SK-N-SH (cell line): ENCODE data around the gene GPR143. TPM values are rescaled to one million over a fixed set of nuclear protein-coding genes. Genes with fewer than 3 reads are reported as not detected.

Experiments used
- CTCF ChIA-PET: fragments of 300-600, 350-600 bp; formaldehyde crosslinking; extraction: SDS; loops from one replicate; lab custom pipeline; 2021; lab: Yijun Ruan, JAX
- POLR2A ChIA-PET: fragments of 350-600 bp; sonication (Branson Sonifier 250); formaldehyde crosslinking; extraction: SDS; loops from one replicate; lab custom pipeline; 2020; ENCODE audit warnings: antibody characterized with exemption, inconsistent platforms; lab: Yijun Ruan, JAX
- DNase-seq: peaks from one replicate; pipeline ENCODE4 v3.0.0; 2012
- H2AFZ ChIP-seq: fragments of 200-600 bp; sonication (generic); 2 replicates; pipeline ENCODE4 v1.8.1; 2016; ENCODE audit warnings: antibody characterized with exemption, mild to moderate bottlenecking, low read depth
- H3F3A ChIP-seq: fragments of 200-600 bp; sonication (generic); replicated peaks from 2 replicates; pipeline ENCODE3; 2016; ENCODE audit warnings: antibody characterized with exemption, mild to moderate bottlenecking; ENCODE audit not compliant: insufficient read depth
- H3K27ac ChIP-seq, 2 experiments: fragments of 200-500 bp in 1 of 2; fragments of 200-600 bp in 1 of 2; sonication (Bioruptor generic) in 1 of 2; sonication (generic), shearing (Covaris generic) in 1 of 2; 2 replicates each; pipeline versions ENCODE4 v1.5.1 to v1.6.1; 2014 to 2016; ENCODE audit warnings: low read depth in 2 of 2, inconsistent platforms in 1 of 2, low read length in 1 of 2, mild to moderate bottlenecking in 1 of 2, mixed read lengths in 1 of 2
- H3K27me3 ChIP-seq: fragments of 200-600 bp; sonication (generic), shearing (Covaris generic); 2 replicates; pipeline ENCODE4 v1.6.1; 2016; ENCODE audit warnings: mixed run types; ENCODE audit not compliant: insufficient read depth
- H3K36me3 ChIP-seq, 2 experiments: fragments of 200-500 bp in 1 of 2; fragments of 200-600 bp in 1 of 2; sonication (Bioruptor generic) in 1 of 2; sonication (generic) in 1 of 2; replicated peaks in 1 of 2; 2 replicates each; pipeline versions ENCODE3 to v1.5.1; 2014 to 2016; ENCODE audit warnings: low read length in 1 of 2, mild to moderate bottlenecking in 1 of 2; ENCODE audit not compliant: insufficient read depth in 2 of 2, control insufficient read depth in 1 of 2
- H3K4me1 ChIP-seq, 2 experiments: fragments of 200-500 bp in 1 of 2; fragments of 200-600 bp in 1 of 2; sonication (Bioruptor generic) in 1 of 2; sonication (generic), shearing (Covaris generic) in 1 of 2; 2 replicates each; pipeline versions ENCODE4 v1.5.1 to v1.6.1; 2014 to 2016; ENCODE audit warnings: low read depth in 1 of 2, low read length in 1 of 2, mixed run types in 1 of 2; ENCODE audit not compliant: insufficient read depth in 2 of 2, control insufficient read depth in 1 of 2
- H3K4me2 ChIP-seq: fragments of 200-600 bp; sonication (generic), shearing (Covaris generic); 2 replicates; pipeline ENCODE4 v1.6.1; 2017; ENCODE audit warnings: mixed run types
- H3K4me3 ChIP-seq, 2 experiments: fragments of 200-500 bp in 1 of 2; fragments of 200-600 bp in 1 of 2; sonication (Bioruptor generic) in 1 of 2; sonication (generic), shearing (Covaris generic) in 1 of 2; 2 replicates each; pipeline versions ENCODE4 v1.5.1 to v1.8.1; 2014 to 2016; ENCODE audit warnings: low read depth in 2 of 2, inconsistent platforms in 1 of 2, low read length in 1 of 2, mild to moderate bottlenecking in 1 of 2, mixed read lengths in 1 of 2, moderate library complexity in 1 of 2
- H3K79me2 ChIP-seq: fragments of 200-600 bp; sonication (generic); 2 replicates; pipeline ENCODE4 v1.8.1; 2017; ENCODE audit warnings: mild to moderate bottlenecking; ENCODE audit not compliant: insufficient read depth
- H3K9ac ChIP-seq: fragments of 200-600 bp; sonication (generic); 2 replicates; pipeline ENCODE4 v1.6.1; 2017; ENCODE audit warnings: mixed run types
- H3K9me2 ChIP-seq: fragments of 200-600 bp; sonication (generic); 2 replicates; pipeline ENCODE4 v1.6.1; 2017; ENCODE audit warnings: mixed run types
- H3K9me3 ChIP-seq: fragments of 200-600 bp; sonication (generic); 2 replicates; pipeline ENCODE4 v1.6.1; 2017; ENCODE audit warnings: mixed run types, mild to moderate bottlenecking, moderate library complexity
- H4K20me1 ChIP-seq: fragments of 200-600 bp; sonication (generic); 2 replicates; pipeline ENCODE4 v1.6.1; 2017; ENCODE audit warnings: mild to moderate bottlenecking, mixed run types; ENCODE audit not compliant: insufficient read depth
- CHD2 ChIP-seq: fragments of 150-350 bp; IDR thresholded peaks from 2 replicates; pipeline ENCODE4 v1.6.1; 2018; ENCODE audit warnings: low read length; ENCODE audit not compliant: partially characterized antibody
- EP300 ChIP-seq, 2 experiments: IDR thresholded peaks; 2 replicates each; pipeline versions ENCODE4 v1.4.0 to v1.6.1; 2012; ENCODE audit warnings: borderline replicate concordance in 1 of 2, low read depth in 1 of 2, low read length in 1 of 2
- FOSL2 ChIP-seq: IDR thresholded peaks from 2 replicates; pipeline ENCODE4 v1.4.0; 2012; ENCODE audit warnings: low read depth, mild to moderate bottlenecking, moderate library complexity, borderline replicate concordance
- GABPA ChIP-seq: IDR thresholded peaks from 2 replicates; pipeline ENCODE4 v1.4.0; 2012; ENCODE audit warnings: low read depth, mild to moderate bottlenecking
- JUND ChIP-seq: IDR thresholded peaks from 2 replicates; pipeline ENCODE4 v1.4.0; 2012
- NFIC ChIP-seq: IDR thresholded peaks from 2 replicates; pipeline ENCODE4 v1.4.0; 2012; ENCODE audit warnings: borderline replicate concordance
- NRF1 ChIP-seq: IDR thresholded peaks from 2 replicates; pipeline ENCODE4 v1.6.1; 2012; ENCODE audit warnings: low read depth, mild to moderate bottlenecking, low read length
- RCOR1 ChIP-seq: fragments of 150-350 bp; IDR thresholded peaks from 2 replicates; pipeline ENCODE4 v1.6.1; 2017; ENCODE audit warnings: antibody characterized with exemption, low read length
- RFX5 ChIP-seq: IDR thresholded peaks from 2 replicates; pipeline ENCODE4 v1.6.1; 2012; ENCODE audit warnings: mild to moderate bottlenecking, improper control_type of control experiment, low read length
- RXRA ChIP-seq: IDR thresholded peaks from 2 replicates; pipeline ENCODE4 v1.4.0; 2012; ENCODE audit warnings: low read depth, mild to moderate bottlenecking, borderline replicate concordance
- SIN3A ChIP-seq: IDR thresholded peaks from 2 replicates; pipeline ENCODE4 v1.6.1; 2012; ENCODE audit warnings: low read depth, mild to moderate bottlenecking, low read length, moderate library complexity, borderline replicate concordance
- TAF1 ChIP-seq: IDR thresholded peaks from 2 replicates; pipeline ENCODE4 v1.6.1; 2012; ENCODE audit warnings: low read depth, mild to moderate bottlenecking, low read length, moderate library complexity, borderline replicate concordance
- YY1 ChIP-seq: IDR thresholded peaks from 2 replicates; pipeline ENCODE4 v1.4.0; 2012; ENCODE audit warnings: low read depth, mild to moderate bottlenecking
- WGBS: methylation state at CpG from one replicate; pipeline ENCODE4 v1.1.6; 2017; ENCODE audit warnings: low lambda C conversion rate; 5-methylcytosine and 5-hydroxymethylcytosine counted together
- polyA plus RNA-seq, 3 experiments: library from polyadenylated mRNA; depleted of rRNA; stranded (reverse); fragments of >200 nt; gene quantifications; 2 replicates each; pipeline ENCODE4 v1.2.3, GENCODE V29; 2012
- TF ChIP-seq, protein P1 (sequence below): IDR thresholded peaks from 2 replicates; pipeline ENCODE4 v1.4.0; 2012; ENCODE audit warnings: low read depth
- TF ChIP-seq, protein P2 (sequence below): fragments of 200-600 bp; sonication (generic); IDR thresholded peaks from 2 replicates; pipeline ENCODE4 v1.6.1; 2017; ENCODE audit warnings: antibody characterized with exemption, mild to moderate bottlenecking, moderate library complexity
- TF ChIP-seq, protein P3 (sequence below): fragments of 150-350 bp; IDR thresholded peaks from 2 replicates; pipeline ENCODE4 v1.6.1; 2017; ENCODE audit warnings: antibody characterized with exemption, low read length, low read depth, borderline replicate concordance
- TF ChIP-seq, protein P4 (sequence below): fragments of 150-350 bp; IDR thresholded peaks from 2 replicates; pipeline ENCODE4 v1.6.1; 2016; ENCODE audit warnings: mild to moderate bottlenecking, low read depth, low read length
- TF ChIP-seq, protein P5 (sequence below): IDR thresholded peaks from 2 replicates; pipeline ENCODE4 v1.4.0; 2012; ENCODE audit warnings: low read depth, borderline replicate concordance

The GPR143 gene
- polyA plus RNA-seq, 1 of the 3 experiments (the other 2 are of a cell fraction): not detected

DNA sequence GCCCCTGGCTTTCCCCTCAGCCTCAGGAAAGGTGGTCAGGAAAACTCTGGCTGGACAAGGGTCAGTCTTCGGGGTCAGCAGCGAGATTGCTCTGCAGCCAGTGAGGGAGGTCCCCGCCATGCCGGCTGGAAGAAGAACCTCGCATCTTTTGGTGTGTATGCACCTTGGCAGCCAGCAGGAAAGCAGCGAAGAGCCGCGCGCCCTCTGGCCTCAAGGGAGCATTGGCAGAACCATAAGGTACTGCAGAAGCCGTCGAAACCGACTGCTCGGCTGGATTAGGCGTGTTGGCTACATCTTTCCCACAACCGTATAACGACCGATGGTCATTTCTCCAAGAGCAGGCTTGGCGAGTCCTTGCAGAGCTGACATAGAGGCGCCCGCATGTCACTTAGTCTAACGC, 48.3 kb downstream of the GPR143 start:
- POLR2A ChIA-PET: no interaction called here

DNA sequence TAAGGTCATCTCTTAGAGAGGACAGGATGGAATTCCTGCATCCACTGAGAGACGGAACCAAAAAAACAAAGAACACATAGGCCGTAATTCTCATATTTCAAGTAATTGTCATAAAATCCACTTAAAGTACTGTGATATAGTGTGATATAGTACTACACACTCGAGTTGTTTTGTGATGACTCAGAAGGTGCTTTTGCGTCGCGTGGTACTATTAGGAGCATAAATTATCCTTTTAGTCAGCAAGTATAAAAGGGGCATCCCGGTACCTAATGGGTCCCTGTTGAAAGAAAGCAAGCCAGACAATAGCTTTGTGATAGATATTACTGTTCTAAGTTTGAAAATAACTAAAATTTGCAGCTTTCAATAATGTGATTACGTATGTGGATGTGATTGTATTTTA, 55.3 kb downstream of the GPR143 start:
- no peaks in the 10 kb centered on the region; the same call in 1 of the 2 replicates for H3K27me3 ChIP-seq
- ChIA-PET POLR2A (no interaction called here), CTCF (interaction anchor here (1.0 to 2.2 kb wide), 2 partner anchors 59 to 894 kb away, joined by 3 to 7 read pairs; no protein-coding TSS in a partner anchor)
- no peaks in the 10 kb centered on the region for H3K9me3 ChIP-seq
- H3K79me2 ChIP-seq: no peaks in the 10 kb centered on the region
- no peaks in the 10 kb centered on the region for H3K4me1 ChIP-seq
- H3F3A ChIP-seq: no peaks in the 10 kb centered on the region
- H3K9ac ChIP-seq: no peak overlapping the region
- no peak overlapping the region for H3K27ac ChIP-seq
- peaks cover 6 to 7% of the 10 kb centered on the region in 2 experiments for H3K36me3 ChIP-seq
- H3K4me3 ChIP-seq: no peak overlapping the region
- TF ChIP-seq, protein P1, sequence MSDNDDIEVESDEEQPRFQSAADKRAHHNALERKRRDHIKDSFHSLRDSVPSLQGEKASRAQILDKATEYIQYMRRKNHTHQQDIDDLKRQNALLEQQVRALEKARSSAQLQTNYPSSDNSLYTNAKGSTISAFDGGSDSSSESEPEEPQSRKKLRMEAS: no peak
- TF ChIP-seq TAF1: no peak
- TF ChIP-seq, protein P2, sequence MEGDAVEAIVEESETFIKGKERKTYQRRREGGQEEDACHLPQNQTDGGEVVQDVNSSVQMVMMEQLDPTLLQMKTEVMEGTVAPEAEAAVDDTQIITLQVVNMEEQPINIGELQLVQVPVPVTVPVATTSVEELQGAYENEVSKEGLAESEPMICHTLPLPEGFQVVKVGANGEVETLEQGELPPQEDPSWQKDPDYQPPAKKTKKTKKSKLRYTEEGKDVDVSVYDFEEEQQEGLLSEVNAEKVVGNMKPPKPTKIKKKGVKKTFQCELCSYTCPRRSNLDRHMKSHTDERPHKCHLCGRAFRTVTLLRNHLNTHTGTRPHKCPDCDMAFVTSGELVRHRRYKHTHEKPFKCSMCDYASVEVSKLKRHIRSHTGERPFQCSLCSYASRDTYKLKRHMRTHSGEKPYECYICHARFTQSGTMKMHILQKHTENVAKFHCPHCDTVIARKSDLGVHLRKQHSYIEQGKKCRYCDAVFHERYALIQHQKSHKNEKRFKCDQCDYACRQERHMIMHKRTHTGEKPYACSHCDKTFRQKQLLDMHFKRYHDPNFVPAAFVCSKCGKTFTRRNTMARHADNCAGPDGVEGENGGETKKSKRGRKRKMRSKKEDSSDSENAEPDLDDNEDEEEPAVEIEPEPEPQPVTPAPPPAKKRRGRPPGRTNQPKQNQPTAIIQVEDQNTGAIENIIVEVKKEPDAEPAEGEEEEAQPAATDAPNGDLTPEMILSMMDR: no peak
- no peak for TF ChIP-seq FOSL2
- TF ChIP-seq GABPA: no peak
- no peak for TF ChIP-seq RCOR1
- DNase-seq: no peak
- H2AFZ ChIP-seq: no peak overlapping the region
- no peak overlapping the region for H3K4me2 ChIP-seq
- WGBS: 53% methylated on average over 8 of the region's 8 CpGs
- no peaks in the 10 kb centered on the region for H3K9me2 ChIP-seq
- H4K20me1 ChIP-seq: no peaks in the 10 kb centered on the region

More for the DNA sequence above, 48.3 kb downstream of the GPR143 start:
- no peak overlapping the region for H3K4me3 ChIP-seq
- H3K27ac ChIP-seq: no peak overlapping the region
- WGBS: 54% methylated on average over 14 of the region's 21 CpGs
- H3K4me1 ChIP-seq: no peaks in the 10 kb centered on the region
- no peak overlapping the region for H2AFZ ChIP-seq
- CTCF ChIA-PET: no interaction called here
- TF ChIP-seq RXRA (no peak), NFIC (no peak), JUND (no peak), CHD2 (no peak), RFX5 (no peak), YY1 (no peak), EP300 (IDR thresholded peaks at IDR 0.05; ENCODE audit: borderline replicate concordance in 1 of 2, low read depth in 1 of 2, low read length in 1 of 2) (no peak), NRF1 (no peak), TAF1 (no peak), SIN3A (no peak)
- TF ChIP-seq, protein P1: no peak
- TF ChIP-seq, protein P3, sequence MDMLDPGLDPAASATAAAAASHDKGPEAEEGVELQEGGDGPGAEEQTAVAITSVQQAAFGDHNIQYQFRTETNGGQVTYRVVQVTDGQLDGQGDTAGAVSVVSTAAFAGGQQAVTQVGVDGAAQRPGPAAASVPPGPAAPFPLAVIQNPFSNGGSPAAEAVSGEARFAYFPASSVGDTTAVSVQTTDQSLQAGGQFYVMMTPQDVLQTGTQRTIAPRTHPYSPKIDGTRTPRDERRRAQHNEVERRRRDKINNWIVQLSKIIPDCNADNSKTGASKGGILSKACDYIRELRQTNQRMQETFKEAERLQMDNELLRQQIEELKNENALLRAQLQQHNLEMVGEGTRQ: no peak
- TF ChIP-seq, protein P4, sequence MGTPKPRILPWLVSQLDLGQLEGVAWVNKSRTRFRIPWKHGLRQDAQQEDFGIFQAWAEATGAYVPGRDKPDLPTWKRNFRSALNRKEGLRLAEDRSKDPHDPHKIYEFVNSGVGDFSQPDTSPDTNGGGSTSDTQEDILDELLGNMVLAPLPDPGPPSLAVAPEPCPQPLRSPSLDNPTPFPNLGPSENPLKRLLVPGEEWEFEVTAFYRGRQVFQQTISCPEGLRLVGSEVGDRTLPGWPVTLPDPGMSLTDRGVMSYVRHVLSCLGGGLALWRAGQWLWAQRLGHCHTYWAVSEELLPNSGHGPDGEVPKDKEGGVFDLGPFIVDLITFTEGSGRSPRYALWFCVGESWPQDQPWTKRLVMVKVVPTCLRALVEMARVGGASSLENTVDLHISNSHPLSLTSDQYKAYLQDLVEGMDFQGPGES: no peak
- TF ChIP-seq, protein P5, sequence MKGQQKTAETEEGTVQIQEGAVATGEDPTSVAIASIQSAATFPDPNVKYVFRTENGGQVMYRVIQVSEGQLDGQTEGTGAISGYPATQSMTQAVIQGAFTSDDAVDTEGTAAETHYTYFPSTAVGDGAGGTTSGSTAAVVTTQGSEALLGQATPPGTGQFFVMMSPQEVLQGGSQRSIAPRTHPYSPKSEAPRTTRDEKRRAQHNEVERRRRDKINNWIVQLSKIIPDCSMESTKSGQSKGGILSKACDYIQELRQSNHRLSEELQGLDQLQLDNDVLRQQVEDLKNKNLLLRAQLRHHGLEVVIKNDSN: no peak
- TF ChIP-seq, all 33 proteins: peak for 0
- Histone ChIP-seq H4K20me1 (no peaks in the 10 kb centered on the region), H3K79me2 (no peaks in the 10 kb centered on the region), H3K4me2 (no peak overlapping the region), H3K9me3 (no peaks in the 10 kb centered on the region), H3K36me3 (peaks cover 12 to 13% of the 10 kb centered on the region in 2 experiments), H3K9me2 (no peaks in the 10 kb centered on the region), H3F3A (no peaks in the 10 kb centered on the region), H3K9ac (no peak overlapping the region), H3K27me3 (no peaks in the 10 kb centered on the region; the same call in 1 of the 2 replicates)
- DNase-seq: no peak
